CD14-positive monocyte (primary cell): ENCODE data around the gene TMEM135. TPM values are rescaled to one million over a fixed set of nuclear protein-coding genes. Genes with fewer than 3 reads are reported as not detected.

Source experiments
- DNase-seq, 3 donors: peaks; one replicate each; pipeline ENCODE4 v3.0.0-alpha.2; 2011 to 2022
- H2AFZ ChIP-seq: 2 replicates; pipeline ENCODE4 v1.6.0; 2012; ENCODE audit warnings: mild to moderate bottlenecking, low read depth, low read length, inconsistent platforms; ENCODE audit not compliant: insufficient read depth, poor library complexity, severe bottlenecking
- H3K27ac ChIP-seq, 2 donors: 1 replicate in 1 of 2; 2 replicates in 1 of 2; pipeline ENCODE4 v1.5.1; 2012 to 2013; ENCODE audit warnings: low read length in 2 of 2, control low read depth in 1 of 2, inconsistent platforms in 1 of 2, low read depth in 1 of 2, mild to moderate bottlenecking in 1 of 2
- H3K27me3 ChIP-seq, 2 donors: one replicate each; pipeline versions ENCODE4 v1.6.0 to v1.6.1; 2011 to 2013; ENCODE audit warnings: low read length in 2 of 2; ENCODE audit not compliant: control insufficient read depth in 2 of 2, insufficient read depth in 2 of 2
- H3K36me3 ChIP-seq, 2 donors: replicated peaks in 1 of 2; 1 replicate in 1 of 2; 2 replicates in 1 of 2; pipeline versions ENCODE4 v1.5.1 to v1.6.1; 2012 to 2013; ENCODE audit warnings: low read length in 2 of 2, control low read depth in 1 of 2, inconsistent platforms in 1 of 2, mild to moderate bottlenecking in 1 of 2; ENCODE audit not compliant: insufficient read depth in 2 of 2, control insufficient read depth in 1 of 2
- H3K4me1 ChIP-seq, 2 donors: 1 replicate in 1 of 2; 2 replicates in 1 of 2; pipeline versions ENCODE4 v1.5.1 to v1.6.1; 2012 to 2013; ENCODE audit warnings: low read length in 2 of 2, control low read depth in 1 of 2, inconsistent platforms in 1 of 2, mild to moderate bottlenecking in 1 of 2, moderate library complexity in 1 of 2; ENCODE audit not compliant: insufficient read depth in 2 of 2, control insufficient read depth in 1 of 2
- H3K4me2 ChIP-seq: replicated peaks from 2 replicates; pipeline ENCODE3; 2012; ENCODE audit warnings: low read length, moderate library complexity, mild to moderate bottlenecking; ENCODE audit not compliant: poor library complexity, severe bottlenecking; ENCODE audit errors: extremely low read depth
- H3K4me3 ChIP-seq, 3 experiments: fragments of 200-600 bp in 1 of 3; sonication (generic) in 1 of 3; replicated peaks in 1 of 3; 1 replicate in 2 of 3; 2 replicates in 1 of 3; pipeline ENCODE4 v1.5.1; 2011 to 2013; ENCODE audit warnings: low read length in 3 of 3, mild to moderate bottlenecking in 3 of 3, control low read depth in 2 of 3, low read depth in 2 of 3, inconsistent platforms in 1 of 3, moderate library complexity in 1 of 3
- H3K79me2 ChIP-seq: 2 replicates; pipeline ENCODE4 v1.6.0; 2012; ENCODE audit warnings: mild to moderate bottlenecking, control low read depth, inconsistent platforms, low read length, moderate library complexity; ENCODE audit not compliant: insufficient read depth
- H3K9ac ChIP-seq: 2 replicates; pipeline ENCODE4 v1.6.0; 2017; ENCODE audit warnings: low read length, mild to moderate bottlenecking; ENCODE audit not compliant: insufficient read depth, poor library complexity, severe bottlenecking
- H3K9me3 ChIP-seq, 2 donors: replicated peaks in 1 of 2; 1 replicate in 1 of 2; 2 replicates in 1 of 2; pipeline versions ENCODE4 v1.5.1 to v1.6.1; 2012 to 2013; ENCODE audit warnings: low read length in 2 of 2, control low read depth in 1 of 2; ENCODE audit not compliant: control insufficient read depth in 1 of 2, insufficient read depth in 1 of 2
- H4K20me1 ChIP-seq: 2 replicates; pipeline ENCODE4 v1.6.0; 2012; ENCODE audit warnings: mild to moderate bottlenecking, low read length, control low read depth, moderate library complexity; ENCODE audit not compliant: insufficient read depth
- H3K27ac Mint-ChIP-seq, 7 donors: one replicate each; pipeline ENCODE4 v1.8.0; 2020; ENCODE audit warnings: mild to moderate bottlenecking in 7 of 7, mixed read lengths in 7 of 7, moderate library complexity in 6 of 7, inconsistent platforms in 2 of 7
- H3K27me3 Mint-ChIP-seq, 3 donors: one replicate each; pipeline ENCODE4 v1.8.0; 2021 to 2022; ENCODE audit warnings: low read depth in 3 of 3, mild to moderate bottlenecking in 3 of 3, mixed read lengths in 3 of 3, moderate library complexity in 3 of 3, inconsistent platforms in 1 of 3
- H3K36me3 Mint-ChIP-seq, 2 donors: one replicate each; pipeline ENCODE4 v1.8.0; 2020; ENCODE audit warnings: mixed read lengths in 2 of 2, inconsistent platforms in 1 of 2, mild to moderate bottlenecking in 1 of 2
- H3K4me1 Mint-ChIP-seq: one replicate; pipeline ENCODE4 v1.8.0; 2020; ENCODE audit warnings: mild to moderate bottlenecking, mixed read lengths
- H3K4me3 Mint-ChIP-seq, 2 donors: one replicate each; pipeline ENCODE4 v1.8.0; 2020; ENCODE audit warnings: mild to moderate bottlenecking in 2 of 2, mixed read lengths in 2 of 2, moderate library complexity in 1 of 2
- H3K9me3 Mint-ChIP-seq, 7 donors: one replicate each; pipeline ENCODE4 v1.8.0; 2020 to 2022; ENCODE audit warnings: mixed read lengths in 7 of 7, mild to moderate bottlenecking in 6 of 7, moderate library complexity in 6 of 7, inconsistent platforms in 2 of 7
- WGBS: methylation state at CpG from one replicate; pipeline ENCODE4 v1.1.5; 2013; ENCODE audit warnings: missing lambda C conversion rate; ENCODE audit not compliant: insufficient coverage; 5-methylcytosine and 5-hydroxymethylcytosine counted together
- intact Hi-C, 2 donors: fragments of 100-400 bp; cut with micrococcal nuclease; formaldehyde crosslinking; loops; one replicate each; pipeline versions ENCODE4 v1.15.0 to v1.15.1; 2023
- polyA plus RNA-seq, 3 donors: library from polyadenylated mRNA; depleted of rRNA in 1 of 3; unstranded in 2 of 3; stranded (reverse) in 1 of 3; fragments of 300-500 nt in 2 of 3; fragments of >200 nt in 1 of 3; fragmentation: Illumina TruSeq in 2 of 3; gene quantifications; 1 replicate in 2 of 3; 2 replicates in 1 of 3; pipeline ENCODE4 v1.2.3, GENCODE V29; 2012 to 2021
- TF ChIP-seq, protein P1 (sequence below): fragments of 200-600 bp; IDR thresholded peaks from one replicate; pipeline ENCODE4 v1.8.0; 2022; ENCODE audit warnings: antibody characterized with exemption, mild to moderate bottlenecking

The TMEM135 gene
- polyA plus RNA-seq, 3 donors, result 2.7 to 8.4 (median 5.9) TPM

DNA sequence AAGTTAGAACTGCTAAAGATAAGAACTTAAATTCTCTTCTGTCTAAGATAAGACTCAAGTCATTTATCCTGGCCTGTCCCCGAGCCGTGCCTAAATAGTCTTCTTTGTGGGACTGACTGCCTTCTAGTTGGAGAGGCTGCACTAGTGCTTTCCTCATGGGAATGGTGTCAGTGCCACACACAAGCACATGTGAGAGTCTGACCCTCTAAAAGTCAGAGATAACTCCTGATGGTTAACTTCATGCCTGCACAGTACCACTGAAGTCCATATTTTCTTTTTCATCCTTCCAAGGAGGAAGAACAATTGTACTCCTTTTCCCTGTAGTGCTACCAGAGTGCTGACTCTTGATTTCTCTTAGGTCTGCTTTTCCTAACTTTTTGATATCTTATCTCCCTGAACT, 309.7 kb downstream of the TMEM135 start:
- no peak overlapping the region for H3K4me3 Mint-ChIP-seq
- Histone ChIP-seq H3K27me3 (no peaks in the 10 kb centered on the region), H4K20me1 (no peaks in the 10 kb centered on the region), H3K36me3 (no peaks in the 10 kb centered on the region), H3K4me1 (peaks cover 0 to 4% of the 10 kb centered on the region in 2 donors), H3K4me2 (no peak overlapping the region), H3K4me3 (no peak overlapping the region), H3K9ac (no peak overlapping the region), H3K79me2 (no peaks in the 10 kb centered on the region), H2AFZ (no peak overlapping the region), H3K27ac (no peak overlapping the region), H3K9me3 (no peaks in the 10 kb centered on the region)
- WGBS, result 80% methylated on average over 2 of the region's 2 CpGs
- H3K4me1 Mint-ChIP-seq, result peaks cover 7% of the 10 kb centered on the region
- no peak overlapping the region for H3K27ac Mint-ChIP-seq
- DNase-seq, result no peak
- TF ChIP-seq, protein P1, sequence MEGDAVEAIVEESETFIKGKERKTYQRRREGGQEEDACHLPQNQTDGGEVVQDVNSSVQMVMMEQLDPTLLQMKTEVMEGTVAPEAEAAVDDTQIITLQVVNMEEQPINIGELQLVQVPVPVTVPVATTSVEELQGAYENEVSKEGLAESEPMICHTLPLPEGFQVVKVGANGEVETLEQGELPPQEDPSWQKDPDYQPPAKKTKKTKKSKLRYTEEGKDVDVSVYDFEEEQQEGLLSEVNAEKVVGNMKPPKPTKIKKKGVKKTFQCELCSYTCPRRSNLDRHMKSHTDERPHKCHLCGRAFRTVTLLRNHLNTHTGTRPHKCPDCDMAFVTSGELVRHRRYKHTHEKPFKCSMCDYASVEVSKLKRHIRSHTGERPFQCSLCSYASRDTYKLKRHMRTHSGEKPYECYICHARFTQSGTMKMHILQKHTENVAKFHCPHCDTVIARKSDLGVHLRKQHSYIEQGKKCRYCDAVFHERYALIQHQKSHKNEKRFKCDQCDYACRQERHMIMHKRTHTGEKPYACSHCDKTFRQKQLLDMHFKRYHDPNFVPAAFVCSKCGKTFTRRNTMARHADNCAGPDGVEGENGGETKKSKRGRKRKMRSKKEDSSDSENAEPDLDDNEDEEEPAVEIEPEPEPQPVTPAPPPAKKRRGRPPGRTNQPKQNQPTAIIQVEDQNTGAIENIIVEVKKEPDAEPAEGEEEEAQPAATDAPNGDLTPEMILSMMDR, result no peak
- H3K27me3 Mint-ChIP-seq, result no peaks in the 10 kb centered on the region
- no peaks in the 10 kb centered on the region for H3K36me3 Mint-ChIP-seq
- intact Hi-C loops, result no loop called here
- peaks cover 0 to 3% (median 0%) of the 10 kb centered on the region in 7 donors for H3K9me3 Mint-ChIP-seq

DNA sequence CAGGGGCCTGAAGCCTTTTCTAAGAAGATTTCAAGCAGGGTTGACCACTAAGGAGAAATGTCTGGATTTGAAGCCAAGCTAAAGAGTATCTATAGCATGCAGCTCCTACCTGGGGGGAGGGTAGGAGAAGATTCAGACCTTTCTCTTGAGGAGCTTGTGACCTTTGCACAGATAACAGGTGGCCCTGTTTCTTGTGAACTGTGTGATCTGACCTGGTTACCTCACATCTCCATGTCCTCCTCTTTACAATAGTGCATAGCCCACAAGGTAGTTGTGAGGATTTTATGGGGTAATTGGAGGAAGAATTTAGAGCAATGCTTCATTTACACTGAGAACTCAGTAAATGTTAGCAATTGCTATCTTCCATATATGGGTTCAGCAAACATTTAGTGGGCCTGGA, 310.1 kb downstream of the TMEM135 start:
- DNase-seq, result no peak
- no peak overlapping the region for H2AFZ ChIP-seq

More for the DNA sequence above, 310.1 kb downstream of the TMEM135 start:
- Mint-ChIP-seq H3K4me3 (no peak overlapping the region), H3K36me3 (no peaks in the 10 kb centered on the region), H3K27me3 (no peaks in the 10 kb centered on the region), H3K4me1 (peaks cover 10% of the 10 kb centered on the region), H3K9me3 (peaks cover 0 to 3% (median 0%) of the 10 kb centered on the region in 7 donors), H3K27ac (no peak overlapping the region)
- no peaks in the 10 kb centered on the region for H3K79me2 ChIP-seq
- no peaks in the 10 kb centered on the region for H3K36me3 ChIP-seq
- intact Hi-C loops, result no loop called here
- H3K4me2 ChIP-seq, result no peak overlapping the region
- H3K9me3 ChIP-seq, result no peaks in the 10 kb centered on the region
- H3K4me1 ChIP-seq, result peaks cover under 1 to 8% of the 10 kb centered on the region in 2 donors
- H4K20me1 ChIP-seq, result no peaks in the 10 kb centered on the region
- no peaks in the 10 kb centered on the region for H3K27me3 ChIP-seq
- no peak overlapping the region for H3K9ac ChIP-seq
- TF ChIP-seq, protein P1, result no peak
- H3K4me3 ChIP-seq, result no peak overlapping the region
- H3K27ac ChIP-seq, result no peak overlapping the region
